WTC11 (cell line): ENCODE results near the gene ANKRD1. TPM values are rescaled to one million over a fixed set of nuclear protein-coding genes. Genes with fewer than 3 reads are reported as not detected.

Experiments used
- ATAC-seq: fragments of 200-7000 bp; cut with Tn5 transposase; 2 replicates; pipeline ENCODE4 v1.10.0; 2021; ENCODE audit warnings: mild to moderate bottlenecking, moderate library complexity
- CTCF ChIA-PET: fragments of 300-600 bp; sonication (Branson Sonifier 250); formaldehyde crosslinking; loops from one replicate; lab custom pipeline; 2021; ENCODE audit warnings: antibody characterized with exemption; lab: Charles Lee
- POLR2A ChIA-PET: fragments of 350-600 bp; sonication (Branson Sonifier 250); formaldehyde crosslinking; loops from one replicate; lab custom pipeline; 2021; ENCODE audit warnings: antibody characterized with exemption; lab: Charles Lee
- DNase-seq: peaks from one replicate; pipeline ENCODE4 v3.0.0; 2021; ENCODE audit warnings: low spot score
- H3K27ac Mint-ChIP-seq: 2 replicates; pipeline ENCODE4 v1.8.0; 2021; ENCODE audit warnings: mixed read lengths
- H3K27me3 Mint-ChIP-seq: 2 replicates; pipeline ENCODE4 v1.8.0; 2021; ENCODE audit warnings: low read depth, mild to moderate bottlenecking, moderate library complexity, mixed read lengths
- H3K36me3 Mint-ChIP-seq: 2 replicates; pipeline ENCODE4 v1.8.0; 2021; ENCODE audit warnings: mixed read lengths
- H3K4me1 Mint-ChIP-seq: 2 replicates; pipeline ENCODE4 v1.8.0; 2022; ENCODE audit warnings: mixed read lengths
- H3K4me3 Mint-ChIP-seq: 2 replicates; pipeline ENCODE4 v1.8.0; 2021; ENCODE audit warnings: mild to moderate bottlenecking, moderate library complexity, mixed read lengths
- H3K9me3 Mint-ChIP-seq: 2 replicates; pipeline ENCODE4 v1.8.0; 2021; ENCODE audit warnings: mixed read lengths
- ESRRA ChIP-seq: sonication (generic); formaldehyde crosslinking; IDR thresholded peaks from 2 replicates; pipeline ENCODE4 v1.8.1; 2022; ENCODE audit warnings: mild to moderate bottlenecking, missing genetic modification reagents, borderline replicate concordance
- GRHL2 ChIP-seq: fragments of 250-450 bp; sonication (Bioruptor Pico); IDR thresholded peaks from 2 replicates; pipeline ENCODE4 v1.8.0; 2022; ENCODE audit warnings: mild to moderate bottlenecking, moderate library complexity; ENCODE audit not compliant: insufficient replicate concordance, severe bottlenecking
- HMGA2 ChIP-seq: fragments of 250-450 bp; sonication (Bioruptor Pico); IDR thresholded peaks from 2 replicates; pipeline ENCODE4 v1.4.0; 2021; ENCODE audit warnings: mild to moderate bottlenecking, moderate library complexity
- JAZF1 ChIP-seq: fragments of 250-450 bp; sonication (Bioruptor Pico); IDR thresholded peaks from 2 replicates; pipeline ENCODE4 v1.9.0; 2021; ENCODE audit warnings: moderate library complexity, mild to moderate bottlenecking, inconsistent platforms
- MYBL2 ChIP-seq: sonication (generic); formaldehyde crosslinking; IDR thresholded peaks from 2 replicates; pipeline ENCODE4 v1.8.1; 2023; ENCODE audit warnings: mild to moderate bottlenecking, moderate library complexity, missing genetic modification reagents
- RELA ChIP-seq: sonication (generic); formaldehyde crosslinking; IDR thresholded peaks from 2 replicates; pipeline ENCODE4 v1.8.1; 2022; ENCODE audit warnings: missing genetic modification reagents, mild to moderate bottlenecking, borderline replicate concordance
- ZBTB21 ChIP-seq: sonication (generic); formaldehyde crosslinking; IDR thresholded peaks from 2 replicates; pipeline ENCODE4 v1.8.1; 2023; ENCODE audit warnings: mild to moderate bottlenecking, missing genetic modification reagents, borderline replicate concordance
- ZNF263 ChIP-seq: sonication (generic); formaldehyde crosslinking; IDR thresholded peaks from 2 replicates; pipeline ENCODE4 v1.8.1; 2022; ENCODE audit warnings: low read depth, mild to moderate bottlenecking, moderate library complexity, missing genetic modification reagents
- ZNF317 ChIP-seq: sonication (generic); formaldehyde crosslinking; IDR thresholded peaks from 2 replicates; pipeline ENCODE4 v1.8.1; 2023; ENCODE audit warnings: low read depth, mild to moderate bottlenecking, moderate library complexity, missing genetic modification reagents, borderline replicate concordance
- total RNA-seq: library from RNA; stranded (reverse); gene quantifications from 3 replicates; pipeline ENCODE4 v1.2.3, GENCODE V29; 2021
- TF ChIP-seq, protein P1 (sequence below): sonication (generic); formaldehyde crosslinking; IDR thresholded peaks from 2 replicates; pipeline ENCODE4 v1.8.1; 2022; ENCODE audit warnings: mild to moderate bottlenecking, missing genetic modification reagents, moderate library complexity, borderline replicate concordance
- TF ChIP-seq, protein P2 (sequence below): sonication (generic); formaldehyde crosslinking; IDR thresholded peaks from 2 replicates; pipeline ENCODE4 v1.8.1; 2023; ENCODE audit warnings: mild to moderate bottlenecking, missing genetic modification reagents, borderline replicate concordance
- TF ChIP-seq, protein P3 (sequence below): sonication (generic); formaldehyde crosslinking; IDR thresholded peaks from 2 replicates; pipeline ENCODE4 v1.8.0; 2022; ENCODE audit warnings: missing genetic modification reagents
- TF ChIP-seq, protein P4 (sequence below): fragments of 250-450 bp; sonication (Bioruptor Pico); IDR thresholded peaks from 2 replicates; pipeline ENCODE4 v1.9.0; 2021; ENCODE audit warnings: mild to moderate bottlenecking
- TF ChIP-seq, protein P5 (sequence below): fragments of 250-450 bp; sonication (Bioruptor Pico); conservative IDR thresholded peaks from 2 replicates; pipeline ENCODE4 v1.9.0; 2021; ENCODE audit warnings: mild to moderate bottlenecking
- TF ChIP-seq, protein P6 (sequence below): sonication (generic); formaldehyde crosslinking; IDR thresholded peaks from 2 replicates; pipeline ENCODE4 v1.8.1; 2022; ENCODE audit warnings: low read depth, missing genetic modification reagents, borderline replicate concordance
- TF ChIP-seq, protein P7 (sequence below): sonication (generic); formaldehyde crosslinking; conservative IDR thresholded peaks from 2 replicates; pipeline ENCODE4 v1.8.1; 2022; ENCODE audit warnings: mild to moderate bottlenecking, missing genetic modification reagents

ANKRD1 gene
- total RNA-seq, 1 experiment from 2014 or later = not detected

DNA sequence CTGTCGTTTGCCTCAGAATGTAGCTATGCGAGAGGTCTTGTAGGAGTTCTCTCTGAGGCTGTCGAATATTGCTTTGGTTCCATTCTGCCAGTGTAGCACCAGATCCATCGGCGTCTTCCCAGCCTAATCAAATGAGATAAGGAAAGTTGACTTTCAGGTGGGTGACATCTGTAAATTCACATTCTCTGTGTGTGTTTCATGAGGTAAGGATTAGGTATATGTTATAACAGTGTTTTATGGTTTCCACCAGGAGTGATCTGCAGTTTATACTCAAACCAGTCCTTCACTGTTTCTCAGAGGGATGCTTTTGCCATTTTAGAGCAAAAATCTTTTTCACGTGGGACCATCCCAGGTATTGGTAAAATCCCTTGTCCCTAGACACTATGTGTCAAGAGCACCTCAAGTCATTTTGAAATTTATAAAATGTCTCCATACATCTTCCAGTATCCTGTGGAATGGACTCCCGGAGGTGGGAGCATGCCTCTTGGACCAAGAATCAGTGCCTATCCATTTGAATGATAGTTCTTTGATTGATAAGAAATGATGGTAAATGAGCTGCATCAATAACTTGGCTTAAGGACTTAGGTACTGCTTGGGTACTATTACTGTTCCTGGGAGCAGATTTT lies 7.9 kb downstream of the ANKRD1 start (continued):
- TF ChIP-seq, protein P1, sequence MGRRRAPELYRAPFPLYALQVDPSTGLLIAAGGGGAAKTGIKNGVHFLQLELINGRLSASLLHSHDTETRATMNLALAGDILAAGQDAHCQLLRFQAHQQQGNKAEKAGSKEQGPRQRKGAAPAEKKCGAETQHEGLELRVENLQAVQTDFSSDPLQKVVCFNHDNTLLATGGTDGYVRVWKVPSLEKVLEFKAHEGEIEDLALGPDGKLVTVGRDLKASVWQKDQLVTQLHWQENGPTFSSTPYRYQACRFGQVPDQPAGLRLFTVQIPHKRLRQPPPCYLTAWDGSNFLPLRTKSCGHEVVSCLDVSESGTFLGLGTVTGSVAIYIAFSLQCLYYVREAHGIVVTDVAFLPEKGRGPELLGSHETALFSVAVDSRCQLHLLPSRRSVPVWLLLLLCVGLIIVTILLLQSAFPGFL (CRISPR knock-in tag) = no peak
- TF ChIP-seq, protein P2, sequence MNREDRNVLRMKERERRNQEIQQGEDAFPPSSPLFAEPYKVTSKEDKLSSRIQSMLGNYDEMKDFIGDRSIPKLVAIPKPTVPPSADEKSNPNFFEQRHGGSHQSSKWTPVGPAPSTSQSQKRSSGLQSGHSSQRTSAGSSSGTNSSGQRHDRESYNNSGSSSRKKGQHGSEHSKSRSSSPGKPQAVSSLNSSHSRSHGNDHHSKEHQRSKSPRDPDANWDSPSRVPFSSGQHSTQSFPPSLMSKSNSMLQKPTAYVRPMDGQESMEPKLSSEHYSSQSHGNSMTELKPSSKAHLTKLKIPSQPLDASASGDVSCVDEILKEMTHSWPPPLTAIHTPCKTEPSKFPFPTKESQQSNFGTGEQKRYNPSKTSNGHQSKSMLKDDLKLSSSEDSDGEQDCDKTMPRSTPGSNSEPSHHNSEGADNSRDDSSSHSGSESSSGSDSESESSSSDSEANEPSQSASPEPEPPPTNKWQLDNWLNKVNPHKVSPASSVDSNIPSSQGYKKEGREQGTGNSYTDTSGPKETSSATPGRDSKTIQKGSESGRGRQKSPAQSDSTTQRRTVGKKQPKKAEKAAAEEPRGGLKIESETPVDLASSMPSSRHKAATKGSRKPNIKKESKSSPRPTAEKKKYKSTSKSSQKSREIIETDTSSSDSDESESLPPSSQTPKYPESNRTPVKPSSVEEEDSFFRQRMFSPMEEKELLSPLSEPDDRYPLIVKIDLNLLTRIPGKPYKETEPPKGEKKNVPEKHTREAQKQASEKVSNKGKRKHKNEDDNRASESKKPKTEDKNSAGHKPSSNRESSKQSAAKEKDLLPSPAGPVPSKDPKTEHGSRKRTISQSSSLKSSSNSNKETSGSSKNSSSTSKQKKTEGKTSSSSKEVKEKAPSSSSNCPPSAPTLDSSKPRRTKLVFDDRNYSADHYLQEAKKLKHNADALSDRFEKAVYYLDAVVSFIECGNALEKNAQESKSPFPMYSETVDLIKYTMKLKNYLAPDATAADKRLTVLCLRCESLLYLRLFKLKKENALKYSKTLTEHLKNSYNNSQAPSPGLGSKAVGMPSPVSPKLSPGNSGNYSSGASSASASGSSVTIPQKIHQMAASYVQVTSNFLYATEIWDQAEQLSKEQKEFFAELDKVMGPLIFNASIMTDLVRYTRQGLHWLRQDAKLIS (CRISPR knock-in tag) = no peak

DNA sequence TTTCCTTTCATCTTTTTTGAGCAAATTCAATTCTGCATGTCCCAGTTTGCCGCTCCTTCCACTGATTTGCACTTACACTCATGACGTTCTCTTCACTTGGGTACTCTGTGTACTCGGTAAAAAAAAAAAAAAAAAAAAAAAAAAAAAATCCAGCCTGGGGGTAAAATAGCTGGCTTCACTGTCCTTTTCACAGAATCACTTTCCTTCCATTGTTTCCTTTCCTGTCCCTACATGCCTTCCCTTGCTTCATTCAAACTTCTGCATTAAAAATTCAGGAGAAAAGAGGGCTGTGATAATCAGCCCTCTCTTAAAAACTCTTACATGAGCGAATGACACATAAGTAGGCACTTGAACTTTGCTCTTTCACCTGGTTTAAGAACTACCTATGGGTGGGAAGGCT lies 8.7 kb downstream of the ANKRD1 start:
- H3K4me3 Mint-ChIP-seq = no peak overlapping the region
- TF ChIP-seq, protein P3, sequence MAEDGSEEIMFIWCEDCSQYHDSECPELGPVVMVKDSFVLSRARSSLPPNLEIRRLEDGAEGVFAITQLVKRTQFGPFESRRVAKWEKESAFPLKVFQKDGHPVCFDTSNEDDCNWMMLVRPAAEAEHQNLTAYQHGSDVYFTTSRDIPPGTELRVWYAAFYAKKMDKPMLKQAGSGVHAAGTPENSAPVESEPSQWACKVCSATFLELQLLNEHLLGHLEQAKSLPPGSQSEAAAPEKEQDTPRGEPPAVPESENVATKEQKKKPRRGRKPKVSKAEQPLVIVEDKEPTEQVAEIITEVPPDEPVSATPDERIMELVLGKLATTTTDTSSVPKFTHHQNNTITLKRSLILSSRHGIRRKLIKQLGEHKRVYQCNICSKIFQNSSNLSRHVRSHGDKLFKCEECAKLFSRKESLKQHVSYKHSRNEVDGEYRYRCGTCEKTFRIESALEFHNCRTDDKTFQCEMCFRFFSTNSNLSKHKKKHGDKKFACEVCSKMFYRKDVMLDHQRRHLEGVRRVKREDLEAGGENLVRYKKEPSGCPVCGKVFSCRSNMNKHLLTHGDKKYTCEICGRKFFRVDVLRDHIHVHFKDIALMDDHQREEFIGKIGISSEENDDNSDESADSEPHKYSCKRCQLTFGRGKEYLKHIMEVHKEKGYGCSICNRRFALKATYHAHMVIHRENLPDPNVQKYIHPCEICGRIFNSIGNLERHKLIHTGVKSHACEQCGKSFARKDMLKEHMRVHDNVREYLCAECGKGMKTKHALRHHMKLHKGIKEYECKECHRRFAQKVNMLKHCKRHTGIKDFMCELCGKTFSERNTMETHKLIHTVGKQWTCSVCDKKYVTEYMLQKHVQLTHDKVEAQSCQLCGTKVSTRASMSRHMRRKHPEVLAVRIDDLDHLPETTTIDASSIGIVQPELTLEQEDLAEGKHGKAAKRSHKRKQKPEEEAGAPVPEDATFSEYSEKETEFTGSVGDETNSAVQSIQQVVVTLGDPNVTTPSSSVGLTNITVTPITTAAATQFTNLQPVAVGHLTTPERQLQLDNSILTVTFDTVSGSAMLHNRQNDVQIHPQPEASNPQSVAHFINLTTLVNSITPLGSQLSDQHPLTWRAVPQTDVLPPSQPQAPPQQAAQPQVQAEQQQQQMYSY = no peak
- TF ChIP-seq, protein P4, sequence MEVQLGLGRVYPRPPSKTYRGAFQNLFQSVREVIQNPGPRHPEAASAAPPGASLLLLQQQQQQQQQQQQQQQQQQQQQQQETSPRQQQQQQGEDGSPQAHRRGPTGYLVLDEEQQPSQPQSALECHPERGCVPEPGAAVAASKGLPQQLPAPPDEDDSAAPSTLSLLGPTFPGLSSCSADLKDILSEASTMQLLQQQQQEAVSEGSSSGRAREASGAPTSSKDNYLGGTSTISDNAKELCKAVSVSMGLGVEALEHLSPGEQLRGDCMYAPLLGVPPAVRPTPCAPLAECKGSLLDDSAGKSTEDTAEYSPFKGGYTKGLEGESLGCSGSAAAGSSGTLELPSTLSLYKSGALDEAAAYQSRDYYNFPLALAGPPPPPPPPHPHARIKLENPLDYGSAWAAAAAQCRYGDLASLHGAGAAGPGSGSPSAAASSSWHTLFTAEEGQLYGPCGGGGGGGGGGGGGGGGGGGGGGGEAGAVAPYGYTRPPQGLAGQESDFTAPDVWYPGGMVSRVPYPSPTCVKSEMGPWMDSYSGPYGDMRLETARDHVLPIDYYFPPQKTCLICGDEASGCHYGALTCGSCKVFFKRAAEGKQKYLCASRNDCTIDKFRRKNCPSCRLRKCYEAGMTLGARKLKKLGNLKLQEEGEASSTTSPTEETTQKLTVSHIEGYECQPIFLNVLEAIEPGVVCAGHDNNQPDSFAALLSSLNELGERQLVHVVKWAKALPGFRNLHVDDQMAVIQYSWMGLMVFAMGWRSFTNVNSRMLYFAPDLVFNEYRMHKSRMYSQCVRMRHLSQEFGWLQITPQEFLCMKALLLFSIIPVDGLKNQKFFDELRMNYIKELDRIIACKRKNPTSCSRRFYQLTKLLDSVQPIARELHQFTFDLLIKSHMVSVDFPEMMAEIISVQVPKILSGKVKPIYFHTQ (CRISPR knock-in tag) = no peak
- TF ChIP-seq, protein P5, sequence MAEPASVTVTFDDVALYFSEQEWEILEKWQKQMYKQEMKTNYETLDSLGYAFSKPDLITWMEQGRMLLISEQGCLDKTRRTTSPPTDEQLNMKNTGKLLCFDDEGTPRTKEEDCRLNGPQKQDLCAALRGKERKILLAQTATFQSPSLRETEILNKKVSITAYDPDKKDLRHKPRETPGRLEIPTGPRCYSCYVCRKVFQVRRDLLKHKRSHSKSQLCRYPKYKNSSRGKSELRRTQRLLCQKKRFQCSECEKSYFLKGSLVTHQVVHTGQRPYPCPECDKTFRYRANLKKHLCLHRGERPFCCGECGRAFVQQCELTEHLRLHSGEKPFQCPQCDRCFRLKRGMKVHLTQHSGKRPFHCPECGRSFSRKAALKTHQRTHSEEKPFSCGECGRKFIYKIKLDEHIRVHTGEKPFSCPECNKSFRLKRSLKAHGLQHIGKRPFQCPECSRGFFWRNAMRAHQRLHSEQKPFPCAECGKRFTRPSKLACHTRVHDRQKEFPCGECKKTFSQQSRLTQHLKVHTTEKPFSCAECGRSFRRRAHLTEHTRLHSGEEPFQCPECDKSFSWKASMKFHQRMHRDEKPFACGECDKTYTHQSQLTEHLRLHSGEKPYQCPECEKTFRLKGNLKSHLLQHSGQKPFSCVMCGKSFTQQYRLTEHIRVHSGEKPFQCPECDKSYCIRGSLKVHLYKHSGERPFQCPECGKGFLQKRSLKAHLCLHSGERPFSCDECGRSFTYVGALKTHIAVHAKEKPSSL (CRISPR knock-in tag) = no peak
- no peak for TF ChIP-seq GRHL2 (CRISPR knock-in tag)
- no peak for TF ChIP-seq MYBL2 (CRISPR knock-in tag)
- no peak for TF ChIP-seq ESRRA
- TF ChIP-seq, protein P6, sequence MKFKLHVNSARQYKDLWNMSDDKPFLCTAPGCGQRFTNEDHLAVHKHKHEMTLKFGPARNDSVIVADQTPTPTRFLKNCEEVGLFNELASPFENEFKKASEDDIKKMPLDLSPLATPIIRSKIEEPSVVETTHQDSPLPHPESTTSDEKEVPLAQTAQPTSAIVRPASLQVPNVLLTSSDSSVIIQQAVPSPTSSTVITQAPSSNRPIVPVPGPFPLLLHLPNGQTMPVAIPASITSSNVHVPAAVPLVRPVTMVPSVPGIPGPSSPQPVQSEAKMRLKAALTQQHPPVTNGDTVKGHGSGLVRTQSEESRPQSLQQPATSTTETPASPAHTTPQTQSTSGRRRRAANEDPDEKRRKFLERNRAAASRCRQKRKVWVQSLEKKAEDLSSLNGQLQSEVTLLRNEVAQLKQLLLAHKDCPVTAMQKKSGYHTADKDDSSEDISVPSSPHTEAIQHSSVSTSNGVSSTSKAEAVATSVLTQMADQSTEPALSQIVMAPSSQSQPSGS (CRISPR knock-in tag) = no peak
- no peak for TF ChIP-seq ZBTB21 (CRISPR knock-in tag)
- no peak for TF ChIP-seq ZNF263
- no peak for TF ChIP-seq HMGA2 (CRISPR knock-in tag)
- TF ChIP-seq RELA (CRISPR knock-in tag) = no peak
- no peak for TF ChIP-seq ZNF317 (CRISPR knock-in tag)
- no peak for TF ChIP-seq JAZF1 (CRISPR knock-in tag)
- TF ChIP-seq, protein P7, sequence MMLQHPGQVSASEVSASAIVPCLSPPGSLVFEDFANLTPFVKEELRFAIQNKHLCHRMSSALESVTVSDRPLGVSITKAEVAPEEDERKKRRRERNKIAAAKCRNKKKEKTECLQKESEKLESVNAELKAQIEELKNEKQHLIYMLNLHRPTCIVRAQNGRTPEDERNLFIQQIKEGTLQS = no peak
- TF ChIP-seq, all 79 proteins: peak for 0
- DNase-seq (no peak), ATAC-seq (no peak)
- peaks cover 80% of the 10 kb centered on the region for H3K27me3 Mint-ChIP-seq
- ChIA-PET CTCF (interaction anchor here (0.6 to 3.3 kb wide), 41 partner anchors 9 to 824 kb away, joined by 3 to 19 read pairs (median 4); partner anchors contain the start of genes ANKRD1, PCGF5 and RPP30), POLR2A (interaction anchor here (0.5 to 0.8 kb wide), 3 partner anchors 9 to 424 kb away, joined by 3 to 4 read pairs (median 3); no protein-coding TSS in a partner anchor)
- H3K27ac Mint-ChIP-seq = no peak overlapping the region
- peaks cover 9% of the 10 kb centered on the region for H3K4me1 Mint-ChIP-seq
- H3K9me3 Mint-ChIP-seq = 0 out of 2 replicates have a peak, but pooled peaks cover 7% of the 10 kb centered on the region
- no peaks in the 10 kb centered on the region for H3K36me3 Mint-ChIP-seq
